LNCaP clone FGC (cell line): ENCODE data around the gene STRIP2.
"Not testable (repeated sequence)": the region's sequence is repeated elsewhere in the genome, so short reads cannot be mapped to it uniquely, and the experiment has no call there.

ENCODE experiments used
- DNase-seq: peaks from one replicate; pipeline ENCODE4 v3.0.0-alpha.2; 2011; ENCODE audit warnings: low read depth
- H3K4me3 ChIP-seq: 2 replicates; pipeline ENCODE4 v1.5.1; 2011; ENCODE audit warnings: mild to moderate bottlenecking, low read depth, low read length, control low read depth
- TF ChIP-seq, protein P1 (sequence below): IDR thresholded peaks from 2 replicates; pipeline ENCODE4 v1.5.1; 2012; ENCODE audit warnings: mild to moderate bottlenecking; ENCODE audit not compliant: control insufficient read depth, insufficient read depth; ENCODE audit errors: extremely low read depth

The STRIP2 gene

DNA sequence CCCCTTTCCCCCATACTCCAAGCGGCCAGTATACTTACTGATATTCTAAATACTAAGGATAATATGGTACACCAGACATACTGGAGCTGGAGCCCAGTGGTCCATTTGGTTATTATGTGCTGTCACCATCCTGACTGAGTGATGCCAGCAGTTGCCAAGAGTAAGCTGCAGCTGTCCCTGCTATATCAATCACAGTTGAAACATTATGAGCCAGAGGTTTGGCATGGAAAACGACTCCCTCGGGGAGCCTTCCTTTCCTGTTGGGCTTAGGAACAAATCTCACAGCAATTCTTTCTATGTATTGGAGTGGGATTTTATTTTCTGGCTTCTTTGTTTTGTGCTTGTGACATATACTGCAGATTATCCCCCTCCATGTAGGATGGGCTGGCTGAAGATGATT lies 32.6 kb downstream of the STRIP2 start:
- TF ChIP-seq, protein P1, sequence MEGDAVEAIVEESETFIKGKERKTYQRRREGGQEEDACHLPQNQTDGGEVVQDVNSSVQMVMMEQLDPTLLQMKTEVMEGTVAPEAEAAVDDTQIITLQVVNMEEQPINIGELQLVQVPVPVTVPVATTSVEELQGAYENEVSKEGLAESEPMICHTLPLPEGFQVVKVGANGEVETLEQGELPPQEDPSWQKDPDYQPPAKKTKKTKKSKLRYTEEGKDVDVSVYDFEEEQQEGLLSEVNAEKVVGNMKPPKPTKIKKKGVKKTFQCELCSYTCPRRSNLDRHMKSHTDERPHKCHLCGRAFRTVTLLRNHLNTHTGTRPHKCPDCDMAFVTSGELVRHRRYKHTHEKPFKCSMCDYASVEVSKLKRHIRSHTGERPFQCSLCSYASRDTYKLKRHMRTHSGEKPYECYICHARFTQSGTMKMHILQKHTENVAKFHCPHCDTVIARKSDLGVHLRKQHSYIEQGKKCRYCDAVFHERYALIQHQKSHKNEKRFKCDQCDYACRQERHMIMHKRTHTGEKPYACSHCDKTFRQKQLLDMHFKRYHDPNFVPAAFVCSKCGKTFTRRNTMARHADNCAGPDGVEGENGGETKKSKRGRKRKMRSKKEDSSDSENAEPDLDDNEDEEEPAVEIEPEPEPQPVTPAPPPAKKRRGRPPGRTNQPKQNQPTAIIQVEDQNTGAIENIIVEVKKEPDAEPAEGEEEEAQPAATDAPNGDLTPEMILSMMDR, result no peak
- no peak for DNase-seq
- no peak overlapping the region for H3K4me3 ChIP-seq

GRCh38 chr7:129468087-129468486 lies 33.9 kb downstream of the STRIP2 start:
- TF ChIP-seq, protein P1, result no peak
- no peak overlapping the region for H3K4me3 ChIP-seq
- no peak for DNase-seq

DNA sequence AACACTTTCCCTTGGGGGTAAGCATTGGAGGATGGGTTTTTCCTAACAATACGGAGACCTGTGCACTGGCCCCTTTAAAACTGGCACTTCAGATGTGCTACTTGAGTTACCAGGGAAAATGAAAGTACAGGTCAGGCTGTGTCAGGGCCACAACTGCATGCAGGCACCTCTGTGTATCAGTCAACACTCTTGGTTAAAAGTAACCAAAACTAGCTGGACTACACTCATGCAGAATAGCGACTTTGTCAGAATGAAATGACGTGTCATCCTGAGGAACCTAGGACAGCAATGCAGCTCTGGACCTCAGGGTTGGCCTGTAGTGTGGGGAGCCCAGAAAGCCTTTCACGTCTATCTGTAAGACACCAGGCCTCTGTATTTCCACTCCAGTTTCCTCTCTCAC lies 34.3 kb downstream of the STRIP2 start:
- no peak overlapping the region for H3K4me3 ChIP-seq
- TF ChIP-seq, protein P1, result no peak
- no peak for DNase-seq

- no peak overlapping the region for H3K4me3 ChIP-seq
- no peak for DNase-seq
Measured at GRCh38 chr7:129469930-129470329, 35.7 kb downstream of the STRIP2 start.

DNA sequence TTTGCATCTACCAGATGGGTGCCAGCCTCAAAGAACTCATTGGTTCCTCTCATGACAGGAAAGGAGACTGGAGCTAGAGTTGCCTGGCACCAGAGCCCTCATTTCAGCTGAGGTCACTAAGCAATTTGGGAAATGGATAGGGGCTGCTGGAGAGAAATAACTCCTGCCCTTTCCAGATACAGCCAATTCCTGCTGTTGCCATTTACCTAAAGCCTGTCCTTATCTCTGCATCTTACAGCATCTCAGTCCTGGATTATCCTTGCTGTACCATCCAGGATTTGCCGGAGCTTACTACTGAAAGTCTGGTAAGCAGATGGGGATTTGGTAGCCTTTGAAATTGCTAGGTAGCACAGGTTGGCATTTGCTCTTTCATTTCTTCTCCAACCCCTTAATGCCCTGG lies 36.2 kb downstream of the STRIP2 start:
- H3K4me3 ChIP-seq, result no peak overlapping the region
- TF ChIP-seq, protein P1, result no peak
- DNase-seq, result no peak

More at GRCh38 chr7:129469930-129470329, 35.7 kb downstream of the STRIP2 start:
- TF ChIP-seq, protein P1, result no peak

- no peak overlapping the region for H3K4me3 ChIP-seq
- TF ChIP-seq, protein P1, result no peak
- no peak for DNase-seq
Measured at GRCh38 chr7:129471402-129471827, 37.2 kb downstream of the STRIP2 start.

- not testable (repeated sequence) for DNase-seq, H3K4me3 ChIP-seq
Measured at GRCh38 chr7:129475931-129476330, 41.7 kb downstream of the STRIP2 start.

DNA sequence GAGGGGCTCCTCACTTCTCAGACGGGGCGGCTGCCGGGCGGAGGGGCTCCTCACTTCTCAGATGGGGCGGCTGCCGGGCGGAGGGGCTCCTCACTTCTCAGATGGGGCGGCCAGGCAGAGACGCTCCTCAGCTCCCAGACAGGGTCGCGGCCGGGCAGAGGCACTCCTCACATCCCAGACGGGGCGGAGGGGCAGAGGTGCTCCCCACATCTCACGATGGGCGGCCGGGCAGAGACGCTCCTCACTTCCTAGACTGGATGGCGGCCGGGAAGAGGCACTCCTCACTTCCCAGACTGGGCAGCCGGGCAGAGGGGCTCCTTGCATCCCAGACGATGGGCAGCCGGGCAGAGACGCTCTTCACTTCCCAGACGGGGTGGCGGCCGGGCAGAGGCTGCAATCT lies 42.2 kb downstream of the STRIP2 start:
- H3K4me3 ChIP-seq, DNase-seq: not testable (repeated sequence)
